SH-SY5Y (cell line): ENCODE data around the gene ESCO1.

Source experiments
- GATA2 ChIP-seq: IDR thresholded peaks from 2 replicates; pipeline ENCODE4 v1.6.1; 2011; ENCODE audit warnings: mild to moderate bottlenecking, low read depth, low read length
- GATA3 ChIP-seq: IDR thresholded peaks from 2 replicates; pipeline ENCODE4 v1.6.1; 2011; ENCODE audit warnings: low read depth, mild to moderate bottlenecking, low read length, moderate library complexity

DNA sequence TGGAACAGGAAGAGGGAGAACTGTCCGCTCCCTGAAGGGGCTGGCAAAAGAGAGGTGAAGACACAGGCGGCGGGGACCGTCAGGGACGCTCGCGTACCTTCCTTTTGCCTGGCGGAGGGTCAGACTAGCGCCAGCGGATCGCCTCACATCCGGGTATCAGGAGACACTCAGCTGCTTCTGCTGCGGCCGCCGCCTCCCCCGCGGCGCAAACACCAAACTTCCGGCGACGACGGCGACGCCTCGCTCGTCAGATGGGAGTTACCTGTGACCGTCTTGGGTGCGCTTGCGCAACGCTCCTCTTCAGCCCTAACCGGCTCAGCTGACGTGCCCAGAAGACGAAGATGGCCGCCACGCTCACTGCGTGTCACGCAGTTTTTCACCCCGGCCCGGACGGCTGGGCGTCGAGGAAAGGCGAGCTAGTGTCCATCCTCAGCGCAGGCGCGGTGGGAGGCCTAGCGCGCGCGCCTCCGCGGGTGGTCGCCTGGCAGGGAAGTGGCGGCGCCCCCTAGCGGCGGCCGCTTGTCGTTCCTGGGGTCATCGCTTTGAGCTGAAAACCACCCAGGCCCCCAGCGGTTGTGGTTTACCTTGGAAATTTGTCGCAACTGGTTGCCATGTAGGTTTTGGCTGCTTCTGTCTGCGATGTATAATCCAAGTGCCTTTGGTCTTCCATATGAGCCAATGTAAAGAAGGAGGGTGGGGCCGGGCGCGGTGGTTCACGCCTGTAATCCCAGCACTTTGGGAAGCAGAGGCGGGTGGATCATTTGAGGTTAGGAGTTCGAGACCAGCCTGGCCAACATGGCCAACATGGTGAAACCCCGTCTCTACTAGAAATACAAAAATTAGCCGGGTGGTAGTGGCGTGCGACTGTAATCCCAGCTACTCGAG lies at the start of gene ESCO1:
- TF ChIP-seq GATA2 (no peak), GATA3 (no peak)
